Osteocyte (in vitro differentiated cells): ENCODE data around the gene VPS4A. TPM values are rescaled to one million over a fixed set of nuclear protein-coding genes. Genes with fewer than 3 reads are reported as not detected.

Experiments
- DNase-seq: peaks from one replicate; pipeline ENCODE4 v3.0.0; 2021; ENCODE audit warnings: mixed read lengths; ENCODE audit not compliant: unreplicated experiment; ENCODE audit errors: extremely low spot score
- H3K27ac Mint-ChIP-seq: one replicate; pipeline ENCODE4 v1.8.0; 2021; ENCODE audit warnings: mild to moderate bottlenecking, mixed read lengths; ENCODE audit not compliant: unreplicated experiment
- H3K27me3 Mint-ChIP-seq: one replicate; pipeline ENCODE4 v1.8.0; 2021; ENCODE audit warnings: mixed read lengths; ENCODE audit not compliant: unreplicated experiment
- H3K36me3 Mint-ChIP-seq: one replicate; pipeline ENCODE4 v1.8.0; 2021; ENCODE audit warnings: mixed read lengths; ENCODE audit not compliant: unreplicated experiment
- H3K4me1 Mint-ChIP-seq: one replicate; pipeline ENCODE4 v1.8.0; 2021; ENCODE audit warnings: mixed read lengths; ENCODE audit not compliant: unreplicated experiment
- H3K4me3 Mint-ChIP-seq: one replicate; pipeline ENCODE4 v1.8.0; 2021; ENCODE audit warnings: mild to moderate bottlenecking, moderate library complexity, mixed read lengths; ENCODE audit not compliant: unreplicated experiment
- H3K9me3 Mint-ChIP-seq: one replicate; pipeline ENCODE4 v1.8.0; 2021; ENCODE audit warnings: mixed read lengths; ENCODE audit not compliant: unreplicated experiment
- CTCF ChIP-seq: fragments of 200-600 bp; sonication (generic); IDR thresholded peaks from 2 replicates; pipeline ENCODE4 v1.5.0; 2021; ENCODE audit warnings: antibody characterized with exemption, mild to moderate bottlenecking, moderate library complexity
- total RNA-seq: library from RNA; stranded (reverse); gene quantifications from 2 replicates; pipeline ENCODE4 v1.2.1, GENCODE V29; 2021

The VPS4A gene
- total RNA-seq, 1 donor from 2014 or later, result 34.7 TPM

- Mint-ChIP-seq H3K9me3 (no peaks in the 10 kb centered on the region), H3K27ac (no peak overlapping the region), H3K4me1 (peaks cover 20% of the 10 kb centered on the region), H3K27me3 (no peaks in the 10 kb centered on the region), H3K4me3 (no peak overlapping the region), H3K36me3 (peaks cover 20% of the 10 kb centered on the region)
- no peak for TF ChIP-seq CTCF
- no peak for DNase-seq
Measured at GRCh38 chr16:69314534-69314933, 3.4 kb downstream of the VPS4A start.

GRCh38 chr16:69315486-69316311, 4.5 kb downstream of the VPS4A start:
- TF ChIP-seq CTCF, result no peak
- Mint-ChIP-seq H3K27me3 (no peaks in the 10 kb centered on the region), H3K4me1 (peaks cover 15% of the 10 kb centered on the region), H3K27ac (no peak overlapping the region), H3K36me3 (peaks cover 27% of the 10 kb centered on the region), H3K4me3 (no peak overlapping the region), H3K9me3 (no peaks in the 10 kb centered on the region)
- no peak for DNase-seq

GRCh38 chr16:69316595-69317034, 5.5 kb downstream of the VPS4A start:
- DNase-seq, result no peak
- Mint-ChIP-seq H3K36me3 (peaks cover 36% of the 10 kb centered on the region), H3K27me3 (no peaks in the 10 kb centered on the region)

GRCh38 chr16:69318177-69318910, 7.2 kb downstream of the VPS4A start:
- DNase-seq, result no peak
- peaks cover 4% of the 10 kb centered on the region for H3K4me1 Mint-ChIP-seq
- peaks cover 45% of the 10 kb centered on the region for H3K36me3 Mint-ChIP-seq

More at GRCh38 chr16:69316595-69317034, 5.5 kb downstream of the VPS4A start:
- no peaks in the 10 kb centered on the region for H3K9me3 Mint-ChIP-seq
- TF ChIP-seq CTCF, result no peak
- H3K4me3 Mint-ChIP-seq, result no peak overlapping the region
- no peak overlapping the region for H3K27ac Mint-ChIP-seq
- H3K4me1 Mint-ChIP-seq, result peaks cover 13% of the 10 kb centered on the region

More at GRCh38 chr16:69318177-69318910, 7.2 kb downstream of the VPS4A start:
- Mint-ChIP-seq H3K9me3 (no peaks in the 10 kb centered on the region), H3K27ac (no peak overlapping the region), H3K27me3 (no peaks in the 10 kb centered on the region), H3K4me3 (no peak overlapping the region)
- TF ChIP-seq CTCF, result no peak
